NAMALWA (cell line): Measurements from ENCODE around the gene PLEKHF1.
A peak's percentile ranks its signal among the peaks of the same experiment; 100 is the strongest.
"Not testable (repeated sequence)": the region's sequence is repeated elsewhere in the genome, so short reads cannot be mapped to it uniquely, and the experiment has no call there.

Source experiments
- DNase-seq: peaks from one replicate; pipeline ENCODE4 v3.0.0-alpha.2; 2015; ENCODE audit warnings: low spot score

Gene PLEKHF1, protein sequence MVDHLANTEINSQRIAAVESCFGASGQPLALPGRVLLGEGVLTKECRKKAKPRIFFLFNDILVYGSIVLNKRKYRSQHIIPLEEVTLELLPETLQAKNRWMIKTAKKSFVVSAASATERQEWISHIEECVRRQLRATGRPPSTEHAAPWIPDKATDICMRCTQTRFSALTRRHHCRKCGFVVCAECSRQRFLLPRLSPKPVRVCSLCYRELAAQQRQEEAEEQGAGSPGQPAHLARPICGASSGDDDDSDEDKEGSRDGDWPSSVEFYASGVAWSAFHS

DNA sequence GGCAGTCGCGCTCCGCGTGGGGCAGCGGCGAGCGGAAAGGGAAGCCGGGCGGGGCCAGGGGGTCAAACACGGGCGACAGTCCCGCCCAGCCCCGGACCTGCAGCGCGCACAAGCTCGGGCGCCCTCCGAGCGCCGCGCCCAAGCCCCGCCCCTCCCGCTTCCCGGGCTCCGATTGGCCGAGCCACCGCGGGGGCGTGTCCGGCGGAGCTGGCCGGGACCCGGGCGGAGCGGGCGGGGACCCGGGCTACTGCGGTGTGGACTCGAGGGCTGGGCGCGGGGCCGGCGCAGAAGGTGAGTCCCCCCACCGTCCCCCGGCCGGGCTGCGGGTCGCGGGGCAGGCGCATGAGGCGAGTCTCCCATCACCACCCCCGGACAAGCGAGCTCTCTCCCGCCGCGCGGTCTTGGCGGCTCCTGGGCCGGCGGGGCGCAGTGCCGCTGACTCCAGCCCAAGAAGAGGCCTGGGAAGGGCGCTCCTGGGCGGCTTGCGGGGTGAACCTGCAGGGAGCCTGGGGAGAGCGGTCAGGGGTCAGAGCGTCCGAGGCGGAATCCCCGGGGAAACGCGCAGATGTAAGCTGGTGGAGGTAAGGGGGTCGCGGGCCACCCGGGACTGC, at the start of gene PLEKHF1:
Gene PLEKHF1, plus strand, starts transcription at position 247 of the 611 bp plus-strand sequence. CDS start 8,379 bp downstream, outside the sequence.
- DNase-seq = peak; percentile 80

DNA sequence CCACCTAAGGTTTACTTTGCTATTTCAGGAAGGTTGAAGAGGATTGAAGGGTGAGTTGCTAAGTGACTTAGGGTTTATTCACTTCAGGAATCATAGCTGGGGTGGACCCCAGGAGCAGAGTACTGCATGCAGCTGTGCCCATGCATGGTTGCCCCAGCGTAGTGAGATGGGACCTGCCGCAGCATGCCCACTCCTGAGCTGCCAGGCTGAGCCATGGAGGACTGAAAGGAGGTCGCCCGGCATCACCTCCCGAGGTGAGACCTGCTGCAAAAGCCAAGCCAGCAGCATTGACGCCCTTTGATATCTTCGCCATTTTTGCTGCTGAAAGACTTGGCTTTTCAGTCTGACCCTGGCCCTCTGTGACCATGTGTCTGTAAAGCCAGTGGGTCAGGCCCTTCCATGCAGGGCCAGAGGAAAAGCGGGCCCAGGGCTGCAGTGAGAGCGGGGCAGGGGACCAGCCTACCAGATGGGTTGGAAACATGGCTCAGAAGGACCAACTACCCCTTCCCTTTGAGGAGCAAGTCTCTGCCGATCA, 49.3 kb upstream of the PLEKHF1 start:
- no peak for DNase-seq

DNA sequence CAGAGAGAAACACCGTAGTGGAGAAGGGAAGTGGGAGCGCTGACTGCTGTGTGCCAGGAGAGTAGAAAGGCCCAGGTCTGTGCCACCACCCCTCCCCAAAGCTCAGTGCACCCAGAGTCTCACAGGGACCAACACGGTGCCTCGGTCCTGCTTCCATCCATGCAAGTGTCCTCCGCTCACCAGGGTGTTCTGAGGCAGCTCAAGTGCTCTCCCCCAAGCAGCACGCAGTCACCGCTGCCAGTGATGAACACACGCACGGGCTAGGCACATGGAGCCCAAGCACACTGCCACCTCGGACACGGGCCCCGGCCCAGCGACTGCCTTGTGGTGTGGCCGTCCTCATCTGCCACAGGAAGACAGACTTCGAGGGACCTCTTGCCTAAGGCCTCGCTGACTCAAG, 48.7 kb upstream of the PLEKHF1 start:
- no peak for DNase-seq

DNA sequence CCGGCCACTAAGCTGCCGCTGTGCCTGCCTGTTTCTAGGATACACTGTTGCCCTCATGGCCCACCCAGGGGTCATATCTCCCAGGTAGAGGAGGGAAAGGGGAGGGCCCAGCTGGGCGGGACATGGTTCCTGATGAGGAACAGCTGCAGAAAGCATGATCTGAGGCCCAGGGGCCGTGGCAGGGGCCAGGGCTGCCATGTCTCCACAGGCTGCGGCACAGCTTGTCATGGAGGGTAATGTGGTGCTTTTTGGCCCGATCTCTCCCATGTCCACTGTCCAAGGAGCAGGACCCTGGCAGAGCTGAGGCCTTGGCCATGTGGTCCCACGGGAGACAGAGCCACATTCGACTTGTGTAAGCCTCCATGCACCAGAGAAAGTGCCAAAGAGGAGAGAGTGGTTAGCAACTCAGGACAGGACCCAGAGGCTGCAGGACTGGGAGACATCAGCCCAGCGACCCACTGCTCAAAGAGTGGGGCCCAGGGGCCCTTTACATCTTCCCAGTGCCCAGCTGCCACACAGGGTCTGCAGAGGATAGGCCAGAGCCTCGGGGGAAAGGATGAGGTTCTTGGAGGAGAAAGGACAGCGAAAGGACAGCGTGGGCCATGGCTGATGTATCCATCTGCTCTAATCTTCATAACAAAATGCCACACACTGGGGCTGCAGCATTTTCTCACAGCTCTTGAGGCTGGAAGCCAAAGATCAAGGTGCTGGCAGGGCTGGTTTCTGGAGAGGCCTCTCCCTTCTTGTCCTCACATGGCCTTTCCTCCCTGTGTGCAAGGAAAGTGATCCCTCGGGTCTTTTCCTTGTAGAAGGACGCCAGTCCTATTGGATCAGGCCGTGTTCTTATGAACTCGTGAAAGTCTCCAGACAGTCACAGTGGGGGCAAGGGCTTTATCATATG, 47.6 kb upstream of the PLEKHF1 start:
- DNase-seq = no peak

DNA sequence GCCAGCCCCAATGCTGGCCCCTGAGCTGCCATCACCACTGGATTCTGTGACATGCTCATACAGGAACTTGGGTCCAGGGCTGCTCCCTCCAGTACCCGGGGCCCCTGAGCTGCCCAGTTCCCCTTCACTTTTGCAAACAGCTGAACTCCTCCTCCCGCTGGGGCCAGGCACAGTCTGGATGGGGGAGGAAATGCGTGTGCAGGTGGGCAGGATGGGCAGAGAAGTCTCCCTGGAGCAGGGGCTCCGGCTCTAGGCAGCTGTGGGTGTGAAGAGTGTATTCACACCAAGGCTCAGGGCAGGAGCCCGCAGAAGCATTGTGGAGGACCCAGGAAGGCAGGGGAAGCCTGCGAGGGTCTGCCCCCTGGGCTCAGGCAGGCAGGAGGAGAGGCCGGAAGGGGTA, 46.8 kb upstream of the PLEKHF1 start:
- no peak for DNase-seq

DNA sequence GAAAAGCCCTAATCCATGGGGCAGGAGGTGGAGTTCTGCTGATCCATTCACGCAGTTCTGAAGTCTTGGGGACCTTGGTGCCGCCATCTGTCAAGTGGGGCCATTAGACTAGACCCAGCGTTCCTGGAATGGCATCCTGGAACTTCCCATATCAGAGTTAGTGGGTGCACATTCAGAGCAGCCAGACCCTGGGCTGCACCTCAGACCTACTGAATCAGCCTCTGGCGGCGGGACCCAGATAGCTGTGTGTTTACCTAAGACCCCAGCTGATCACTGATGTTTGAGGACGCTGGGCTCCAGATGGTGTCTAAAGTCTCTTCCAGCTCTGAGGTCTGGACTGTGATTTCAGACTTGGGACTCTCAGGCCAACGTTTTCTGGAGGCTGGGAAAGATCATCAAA, 46.4 kb upstream of the PLEKHF1 start:
- DNase-seq = no peak

DNA sequence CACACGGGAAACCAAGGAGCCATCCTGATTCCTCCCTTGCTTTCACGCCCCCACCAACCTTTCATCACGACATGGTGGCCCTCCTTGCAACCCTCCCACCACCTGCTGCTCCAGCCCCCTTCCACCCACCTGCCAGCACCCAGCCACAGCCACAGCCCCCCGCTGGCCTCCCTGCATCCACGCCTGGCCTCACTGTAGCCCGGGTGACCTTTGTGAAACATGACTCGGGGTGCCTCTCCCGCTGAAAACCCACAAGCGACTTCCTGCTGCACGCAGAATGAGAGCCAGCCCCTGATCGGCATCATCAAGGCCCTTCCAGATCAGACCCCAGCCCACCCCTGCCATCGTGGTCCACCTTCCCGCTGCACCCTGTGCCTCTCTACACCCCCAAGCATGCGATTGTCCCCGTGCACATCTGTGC, 44.3 kb upstream of the PLEKHF1 start:
- no peak for DNase-seq

DNA sequence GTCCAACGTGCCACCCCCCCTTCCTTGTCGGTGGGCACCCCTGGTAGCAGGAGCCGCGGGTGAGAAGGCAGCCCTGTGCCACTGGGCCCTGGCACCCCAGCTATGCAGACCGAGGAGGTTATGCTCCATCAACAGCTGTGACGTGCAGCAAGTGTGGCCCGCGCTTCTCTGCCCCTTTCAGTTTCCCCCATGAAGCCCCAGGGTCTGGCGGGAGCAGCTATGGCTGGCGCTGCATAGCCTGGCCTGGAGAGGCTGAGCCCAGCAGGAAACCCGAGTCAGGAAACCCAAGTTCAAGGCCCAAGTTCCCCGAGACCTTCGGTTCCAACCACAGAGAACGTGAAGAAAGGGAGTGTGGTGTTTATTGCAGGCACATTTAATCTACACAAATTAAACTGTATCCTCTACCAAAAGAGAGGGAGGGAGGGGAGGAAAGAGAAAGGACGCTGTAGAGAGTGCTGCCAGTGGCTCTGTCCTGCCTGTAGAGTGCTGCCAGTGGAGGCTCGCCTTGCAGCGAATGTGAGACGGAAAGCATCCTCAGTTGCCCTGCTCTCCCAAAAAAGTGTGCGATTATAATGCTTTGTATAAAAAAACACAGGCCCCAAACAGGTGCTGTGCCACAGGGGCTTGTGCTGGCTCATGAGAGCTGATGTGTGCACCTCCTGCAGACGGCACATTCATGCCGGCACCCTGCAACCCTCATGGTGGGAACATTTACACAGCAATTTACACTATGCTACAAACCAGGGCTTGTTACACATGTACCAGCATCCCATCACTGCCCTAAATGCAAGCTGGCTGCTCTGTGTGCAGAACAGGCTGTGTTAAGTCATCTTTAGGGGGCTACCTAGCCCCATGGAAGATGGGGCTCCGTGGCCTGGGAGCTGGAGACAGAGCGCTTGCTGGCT, 42.8 kb upstream of the PLEKHF1 start:
- no peak for DNase-seq

DNA sequence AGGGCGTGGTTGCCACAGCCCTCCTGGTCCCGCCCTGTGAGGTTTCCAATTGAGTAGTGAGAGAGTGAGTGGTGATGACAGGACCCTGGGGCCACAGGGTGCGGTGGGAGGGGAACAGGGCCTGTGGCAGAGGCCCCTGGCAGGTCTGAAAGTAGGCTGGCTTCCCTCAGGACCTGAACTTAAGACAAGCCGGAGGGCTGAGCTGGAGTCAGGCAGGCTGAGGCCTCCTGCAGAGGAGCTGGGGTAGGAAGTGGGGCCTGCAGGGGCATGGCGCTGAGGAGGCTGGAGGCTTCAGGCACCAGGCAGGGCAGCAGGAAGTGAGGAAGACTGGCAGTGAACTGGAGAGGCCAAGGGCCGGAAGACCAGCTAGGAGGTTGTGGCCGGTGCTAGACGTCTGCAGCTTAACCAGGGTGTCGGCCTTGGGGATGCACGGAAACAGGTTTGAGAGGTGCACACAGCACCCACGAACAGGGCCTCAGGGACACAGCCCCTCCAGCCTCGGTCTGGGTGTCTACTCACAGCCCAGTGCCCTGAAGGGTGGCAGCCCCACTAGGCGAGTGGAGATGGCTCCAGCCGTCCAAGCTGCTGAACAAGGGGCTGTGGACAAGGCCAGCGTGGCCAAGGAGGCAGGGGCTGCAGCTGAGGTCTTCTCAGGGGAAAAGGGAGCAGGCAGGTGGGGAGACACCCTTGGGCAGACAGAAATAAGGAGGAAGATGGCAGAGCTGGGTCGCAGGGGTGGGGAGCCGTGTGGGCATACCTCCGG, 41.4 kb upstream of the PLEKHF1 start:
- DNase-seq = no peak

DNA sequence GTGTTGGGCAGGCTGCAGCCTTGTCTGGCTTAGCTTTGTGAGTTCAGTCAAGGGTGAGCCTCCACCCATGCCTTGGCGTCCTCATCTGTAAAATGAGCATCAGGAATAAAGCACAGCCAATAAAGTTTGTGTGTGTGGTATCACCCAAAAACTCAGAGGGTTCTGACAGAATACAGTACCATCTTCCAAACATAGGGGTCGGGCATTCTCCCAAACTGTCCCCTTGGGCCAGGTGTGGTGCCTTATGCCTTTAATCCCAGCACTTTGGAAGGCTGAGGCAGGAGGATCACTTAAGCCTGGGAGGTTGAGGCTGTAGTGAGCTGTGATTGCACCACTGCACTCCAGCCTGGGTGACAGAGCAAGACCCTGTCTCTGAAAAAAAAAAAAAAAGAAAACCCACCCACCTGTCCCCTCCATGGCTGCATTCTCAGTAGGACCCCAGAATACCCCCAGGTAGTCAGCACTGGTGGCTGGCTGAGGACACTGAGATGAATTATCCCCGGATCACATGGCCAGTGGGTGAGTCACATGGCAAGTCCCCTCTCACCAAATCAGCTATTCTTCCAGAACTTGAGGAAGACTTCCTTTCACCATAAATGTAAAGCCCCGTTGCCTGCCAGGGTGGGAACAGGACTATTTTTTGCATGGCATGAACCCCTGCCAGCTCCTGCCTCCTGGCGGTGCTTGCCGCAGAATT, 40.6 kb upstream of the PLEKHF1 start:
- DNase-seq = no peak

DNA sequence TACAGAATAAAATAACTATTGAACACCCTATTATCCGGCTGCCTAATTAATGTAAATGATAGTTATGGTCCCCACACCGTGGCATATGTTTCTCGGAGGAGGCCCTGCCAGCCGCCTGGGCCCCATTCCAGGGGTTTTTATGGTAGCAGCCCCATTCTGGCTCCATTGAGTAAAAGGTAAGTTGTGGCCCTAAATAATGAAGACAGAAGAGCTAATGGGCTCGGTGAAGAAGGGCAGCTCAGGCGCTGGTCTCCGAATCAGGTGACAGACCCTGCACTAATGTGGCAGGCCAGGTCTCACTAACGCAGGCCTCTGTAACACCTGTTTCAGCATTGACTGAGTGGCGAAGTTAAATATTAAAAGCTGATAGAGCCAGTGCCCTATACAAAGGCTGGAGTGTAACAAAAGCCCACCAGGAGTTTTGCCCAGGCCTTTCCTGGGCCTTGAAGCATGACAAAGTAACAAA, 40.0 kb upstream of the PLEKHF1 start:
- no peak for DNase-seq

DNA sequence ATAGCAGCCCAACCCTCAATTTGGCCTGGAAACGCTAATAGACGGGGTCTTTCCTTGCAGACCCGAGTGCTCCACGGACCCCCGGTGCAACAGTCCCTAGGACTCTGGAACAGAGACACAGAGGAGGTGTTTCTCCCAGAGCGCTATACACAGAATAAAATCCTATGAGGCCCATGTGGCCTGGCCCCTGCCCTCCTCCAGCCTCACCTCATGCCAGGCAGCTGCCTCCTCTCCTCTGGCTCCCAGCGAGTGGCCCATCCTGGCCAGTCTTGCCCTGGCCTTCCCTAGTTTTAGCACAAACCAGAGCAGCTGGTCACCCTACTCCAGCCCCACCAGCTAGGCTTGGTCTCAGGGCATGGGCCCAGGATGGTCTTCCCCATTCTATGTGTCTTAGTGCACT, 38.9 kb upstream of the PLEKHF1 start:
- DNase-seq = no peak

DNA sequence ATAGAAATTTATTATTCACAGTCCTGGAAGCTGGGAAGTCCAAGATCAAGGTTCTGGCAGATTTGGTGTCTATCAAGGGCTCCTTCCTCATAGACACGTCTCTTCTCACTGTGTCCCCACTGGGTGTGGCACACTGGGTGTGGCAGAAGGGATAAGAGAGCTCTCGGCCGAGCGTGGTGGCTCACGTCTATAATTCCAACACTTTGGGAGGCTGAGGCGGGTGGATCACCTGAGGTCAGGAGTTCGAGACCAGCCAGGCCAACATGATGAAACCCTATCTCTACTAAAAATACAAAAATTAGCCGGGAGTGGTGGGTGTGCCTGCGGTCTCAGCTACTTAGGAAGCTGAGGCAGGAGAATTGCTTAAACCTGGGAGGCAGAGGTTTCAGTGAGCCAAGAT, 38.4 kb upstream of the PLEKHF1 start:
- not testable (repeated sequence) for DNase-seq

DNA sequence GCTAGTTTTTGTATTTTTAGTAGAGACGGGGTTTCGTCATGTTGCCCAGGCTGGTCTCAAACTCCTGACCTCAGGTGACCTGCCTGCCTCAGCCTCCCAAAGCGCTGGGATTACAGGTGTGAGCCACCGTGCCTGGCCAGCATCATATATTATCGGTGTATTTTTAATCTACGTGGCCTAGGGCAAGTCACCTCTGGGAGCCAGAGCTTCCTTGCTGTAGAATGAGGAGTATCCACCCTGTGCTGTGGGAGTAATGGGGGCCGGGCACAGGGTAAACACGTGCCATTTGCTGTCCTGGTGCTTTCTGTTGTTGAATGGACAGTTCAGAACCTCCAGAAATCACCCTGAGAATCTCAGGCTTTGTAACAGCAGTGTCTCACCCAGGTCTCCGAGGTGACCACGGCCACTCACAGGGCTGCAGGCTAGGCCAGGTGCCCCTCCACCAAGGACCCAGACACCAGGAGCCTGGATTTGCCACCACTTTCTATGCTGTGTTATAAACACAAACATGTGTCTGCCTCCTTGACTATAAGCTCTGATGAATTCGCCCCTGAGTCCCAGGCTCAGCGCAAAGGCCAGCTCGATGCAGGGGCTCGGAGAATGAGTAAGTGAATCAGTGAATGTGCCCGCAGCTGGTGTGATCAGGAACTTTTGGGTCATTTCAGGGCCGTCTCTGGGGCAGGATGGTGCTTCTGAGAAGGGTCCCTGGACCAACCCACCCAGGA, 36.4 kb upstream of the PLEKHF1 start:
- no peak for DNase-seq

DNA sequence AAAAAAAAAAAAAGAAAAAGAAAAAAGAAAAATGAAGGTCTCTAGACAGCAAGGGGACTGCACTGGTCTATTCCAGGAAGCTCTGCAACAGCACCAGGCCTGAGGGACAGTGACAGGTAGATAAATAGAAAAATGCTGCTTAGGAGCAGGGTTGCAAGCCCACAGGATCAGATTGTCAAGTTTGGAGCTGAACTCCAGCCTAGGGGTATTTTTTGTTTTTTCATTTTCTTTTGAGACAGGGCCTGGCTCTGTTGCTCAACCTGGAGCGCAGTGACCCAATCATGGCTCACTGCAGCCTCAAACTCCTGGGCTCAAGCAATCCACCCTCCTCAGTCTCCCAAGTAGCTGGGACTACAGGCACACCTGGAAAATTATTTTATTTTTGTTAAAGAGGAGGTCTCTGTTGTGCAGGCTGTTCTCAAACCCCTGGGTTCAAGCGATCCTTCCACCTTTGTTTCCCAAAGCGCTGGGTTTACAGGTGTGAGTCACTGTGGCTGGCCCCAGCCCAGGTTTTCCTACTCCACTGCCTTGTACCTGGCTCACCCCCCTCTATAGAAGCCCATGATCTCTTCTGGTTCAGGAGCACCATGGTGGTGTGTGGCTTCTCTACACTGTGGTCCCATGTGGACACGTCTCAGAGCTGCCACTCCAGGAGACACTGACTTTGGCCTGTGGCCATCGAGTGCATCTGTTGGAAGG, 35.3 kb upstream of the PLEKHF1 start:
- DNase-seq = no peak

DNA sequence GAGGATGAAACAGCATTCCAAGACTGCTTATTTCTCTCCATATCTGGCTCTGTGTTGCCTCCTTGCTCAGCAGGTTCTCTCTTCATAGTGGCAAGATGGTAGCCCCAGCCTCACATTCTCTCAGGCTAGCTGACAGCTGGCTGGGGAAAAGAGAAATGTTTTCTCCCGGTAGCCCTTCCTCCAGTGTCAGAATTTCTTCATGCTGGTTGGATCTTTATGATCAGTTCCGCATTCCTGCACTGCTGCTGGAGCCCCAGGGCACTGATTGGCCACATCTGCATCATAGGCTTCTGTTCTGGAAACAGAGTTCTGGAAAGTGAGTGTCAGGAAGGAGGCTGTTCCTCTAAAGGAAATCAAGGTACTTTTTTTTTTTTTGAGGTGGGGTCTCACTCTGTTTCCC, 34.6 kb upstream of the PLEKHF1 start:
- no peak for DNase-seq

DNA sequence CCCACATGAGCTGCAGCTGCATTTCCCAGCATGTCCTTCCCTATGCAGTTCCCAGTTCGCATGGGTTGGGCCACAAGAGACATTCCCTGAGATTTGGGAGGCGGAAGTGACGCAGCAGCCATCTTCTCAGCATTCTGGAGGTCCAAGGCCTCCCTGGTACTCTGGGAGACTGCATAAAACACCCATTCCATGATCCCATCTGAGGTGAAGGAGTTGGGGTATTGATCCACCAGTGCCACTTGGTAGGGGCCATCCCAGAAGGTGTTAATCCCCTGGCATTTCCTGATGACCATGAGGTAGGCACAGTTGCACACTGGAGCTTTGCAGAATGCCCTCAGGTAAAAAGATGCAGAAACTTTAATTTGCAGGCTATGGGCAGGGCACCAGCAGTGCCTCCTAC, 33.8 kb upstream of the PLEKHF1 start:
- no peak for DNase-seq

DNA sequence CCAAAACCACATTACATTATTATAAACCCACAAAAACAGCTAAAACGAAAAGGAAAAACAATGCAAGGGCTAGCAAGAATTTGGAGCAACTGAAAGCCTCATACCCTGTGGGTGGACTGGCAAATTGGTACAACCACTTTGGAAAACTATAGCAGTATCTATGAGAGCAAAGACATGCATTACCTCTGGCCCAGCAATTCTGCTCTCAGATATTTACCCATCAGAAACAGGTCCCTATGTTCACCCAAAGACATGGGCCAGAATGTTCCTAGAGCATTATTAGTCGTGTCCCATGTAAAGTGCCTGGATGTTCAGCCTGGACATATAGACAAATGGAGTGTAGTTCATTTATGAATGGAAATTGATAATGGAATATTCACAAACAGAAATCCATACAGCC, 31.3 kb upstream of the PLEKHF1 start:
- no peak for DNase-seq
